Stimulated activated CD4-positive, alpha-beta T cell treated with anti-CD3 and anti-CD28 coated beads, Interleukin-1b, Interleukin-23, amount 100 ng/mL, for 4 hours (primary cell): ENCODE results near the gene MRPS25.
A peak's percentile ranks its signal among the peaks of the same experiment; 100 is the strongest.

Source experiments
- DNase-seq, 2 donors: peaks; one replicate each; pipeline ENCODE4 v3.0.0-alpha.2; 2020; ENCODE audit warnings: low read depth in 2 of 2

Gene MRPS25

GRCh38 chr3:15081960-15082664 lies 17.0 kb upstream of the MRPS25 start:
- no peak for DNase-seq

- DNase-seq = no peak
These were observed 14.0 kb upstream of the MRPS25 start for GRCh38 chr3:15079091-15079490.

GRCh38 chr3:15074500-15074899 lies 9.4 kb upstream of the MRPS25 start:
- DNase-seq = no peak

- no peak for DNase-seq
These were observed 6.6 kb upstream of the MRPS25 start for GRCh38 chr3:15071699-15072098.

GRCh38 chr3:15069441-15069840 lies 4.3 kb upstream of the MRPS25 start:
- no peak for DNase-seq

GRCh38 chr3:15066467-15066866 lies 1.4 kb upstream of the MRPS25 start:
- no peak for DNase-seq

GRCh38 chr3:15065550-15066007 lies 464 bp upstream of the MRPS25 start:
- DNase-seq = no peak

- DNase-seq = peak in 1 of 2 donors; percentile 18
These were observed 748 bp downstream of the MRPS25 start for GRCh38 chr3:15064299-15064834.

GRCh38 chr3:15063656-15064286 lies 1.3 kb downstream of the MRPS25 start:
- no peak for DNase-seq

- DNase-seq = no peak
These were observed 1.9 kb downstream of the MRPS25 start for GRCh38 chr3:15063238-15063637.

GRCh38 chr3:15060029-15060428 lies 5.1 kb downstream of the MRPS25 start:
- no peak for DNase-seq

GRCh38 chr3:15056676-15057404 lies 8.3 kb downstream of the MRPS25 start:
- DNase-seq = no peak

- DNase-seq = peak; percentile 25 to 51
These were observed 10.0 kb downstream of the MRPS25 start for GRCh38 chr3:15055019-15055557.

GRCh38 chr3:15053541-15053940 lies 11.6 kb downstream of the MRPS25 start:
- no peak for DNase-seq

GRCh38 chr3:15052335-15053242 lies 12.5 kb downstream of the MRPS25 start:
- no peak for DNase-seq

GRCh38 chr3:15051531-15051930 lies 13.6 kb downstream of the MRPS25 start:
- peak; percentile 22 to 26 for DNase-seq

GRCh38 chr3:15050405-15051092 lies 14.6 kb downstream of the MRPS25 start:
- no peak for DNase-seq

- DNase-seq = no peak
These were observed 15.5 kb downstream of the MRPS25 start for GRCh38 chr3:15049584-15049983.

GRCh38 chr3:15045667-15046066 lies 19.4 kb downstream of the MRPS25 start:
- no peak for DNase-seq

- no peak for DNase-seq
These were observed 20.8 kb downstream of the MRPS25 start for GRCh38 chr3:15044326-15044725.
